Activated CD4-positive, alpha-beta T cell treated with anti-CD3 and anti-CD28 coated beads, Interleukin-2, amount 50 U/mL, for 1 hour (primary cell): ENCODE results near the gene NFAT5.
"Not testable (repeated sequence)": the region's sequence is repeated elsewhere in the genome, so short reads cannot be mapped to it uniquely, and the experiment has no call there.

Experiments
- DNase-seq: peaks from one replicate; pipeline ENCODE4 v3.0.0-alpha.2; 2020

NFAT5 gene

DNA sequence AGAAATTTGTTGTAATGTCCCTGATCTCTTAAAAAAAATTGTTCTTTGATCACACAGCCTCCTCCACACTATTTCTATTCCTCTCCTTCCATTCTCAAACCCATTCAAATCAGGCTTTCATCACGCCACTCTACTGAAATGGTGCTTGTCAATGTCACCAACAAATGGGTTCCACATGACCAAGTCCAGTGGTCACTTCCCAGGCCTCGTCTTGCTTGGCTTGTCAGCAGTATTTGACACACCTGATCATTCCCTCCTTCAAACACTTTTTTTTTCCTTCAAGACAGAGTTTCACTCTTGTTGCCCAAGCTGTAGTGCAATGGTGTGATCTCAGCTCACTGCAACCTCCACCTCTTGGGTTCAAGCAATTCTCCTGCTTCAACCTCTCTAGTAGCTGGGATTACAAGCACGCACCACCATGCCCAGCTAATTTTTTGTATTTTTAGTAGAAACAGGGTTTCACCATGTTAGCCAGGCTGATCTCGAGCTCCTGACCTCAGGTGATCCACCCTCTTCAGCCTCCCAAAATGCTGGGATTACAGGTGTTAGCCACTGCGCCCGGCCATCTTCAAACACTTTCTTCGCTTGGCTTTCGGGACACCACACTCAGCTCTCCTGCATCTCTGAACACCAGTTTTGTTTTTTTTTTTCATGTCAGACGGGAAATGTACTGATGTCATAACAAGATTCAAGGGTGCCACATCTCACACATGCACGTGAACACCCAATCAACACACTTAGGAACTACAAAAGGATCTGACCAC lies 142.3 kb downstream of the NFAT5 start:
- no peak for DNase-seq

DNA sequence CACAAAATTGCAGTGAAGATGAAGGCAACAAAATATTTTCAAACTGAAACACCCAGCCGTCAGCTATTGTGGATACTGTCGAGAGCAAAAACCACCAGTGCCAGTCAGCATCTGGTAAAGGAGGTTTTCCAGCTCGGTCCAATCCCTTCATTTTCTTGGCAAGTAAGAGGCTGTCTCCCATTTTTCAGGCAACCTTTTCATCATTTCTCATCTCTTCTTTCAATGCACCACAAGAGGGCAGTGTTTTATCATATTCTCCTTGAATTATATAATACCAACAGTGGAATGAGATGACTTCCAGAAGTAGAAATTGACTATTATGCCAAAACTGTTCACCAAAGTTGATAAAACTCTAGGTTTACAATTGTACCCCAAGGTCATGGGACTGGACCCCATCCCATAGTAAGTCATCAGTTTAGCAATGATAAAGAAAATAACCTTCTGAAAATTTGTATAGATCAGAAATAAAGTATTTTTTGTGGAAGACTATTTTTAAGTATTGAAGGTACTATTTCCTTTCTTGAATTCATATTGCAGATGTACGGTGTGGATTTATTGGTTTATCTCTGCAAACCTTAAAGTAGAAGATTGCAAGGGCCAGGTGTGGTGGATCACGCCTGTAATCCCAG lies 143.8 kb downstream of the NFAT5 start:
- no peak for DNase-seq

DNA sequence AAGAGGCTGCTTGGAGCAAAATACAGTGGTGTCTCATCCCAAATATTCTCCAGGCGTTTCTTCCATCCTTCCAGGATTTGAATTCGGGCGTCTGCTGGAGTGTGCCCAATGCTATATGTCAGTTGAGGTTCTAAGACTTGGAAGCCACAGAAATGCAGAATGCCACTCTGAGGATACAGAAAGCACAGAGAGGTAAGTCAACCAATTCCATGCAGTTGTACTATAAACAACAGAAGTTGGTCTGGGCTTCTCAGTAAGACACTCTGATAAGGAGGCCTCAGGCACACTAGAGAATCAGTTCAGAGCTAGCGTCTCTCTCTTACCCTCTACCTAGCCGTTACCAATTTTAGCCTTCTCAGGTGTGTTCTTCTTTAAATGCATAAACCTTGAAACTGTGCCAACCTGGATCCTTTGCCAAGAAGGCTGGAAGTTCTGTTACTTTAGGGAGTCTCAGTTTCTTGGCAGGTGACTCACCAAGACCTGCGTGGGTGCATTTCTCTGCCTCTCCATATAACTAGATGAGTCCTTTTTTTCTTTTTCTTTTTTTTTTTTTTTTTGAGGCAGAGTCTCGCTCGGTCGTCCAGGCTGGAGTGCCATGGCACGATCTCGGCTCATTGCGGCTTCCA lies 145.5 kb downstream of the NFAT5 start:
- DNase-seq, result no peak

DNA sequence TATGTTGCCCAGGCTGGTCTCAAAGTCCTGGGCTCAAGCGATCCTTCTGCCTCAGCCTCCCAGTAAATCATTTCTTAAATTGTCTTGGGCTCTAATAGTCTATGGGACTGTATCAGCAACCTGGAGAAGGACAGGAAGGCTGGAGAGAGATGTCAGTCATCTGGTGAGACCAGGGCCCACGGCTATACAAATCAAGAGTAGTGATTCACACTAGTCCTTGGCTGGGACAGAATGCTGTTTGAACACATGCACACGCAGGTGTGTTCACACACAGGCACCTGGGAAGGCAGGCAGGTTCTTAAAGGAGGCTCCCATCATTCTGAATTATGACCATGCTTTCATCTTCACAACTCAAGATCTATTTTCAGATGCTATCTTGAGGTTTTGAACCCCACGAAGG lies 146.5 kb downstream of the NFAT5 start:
- no peak for DNase-seq

DNA sequence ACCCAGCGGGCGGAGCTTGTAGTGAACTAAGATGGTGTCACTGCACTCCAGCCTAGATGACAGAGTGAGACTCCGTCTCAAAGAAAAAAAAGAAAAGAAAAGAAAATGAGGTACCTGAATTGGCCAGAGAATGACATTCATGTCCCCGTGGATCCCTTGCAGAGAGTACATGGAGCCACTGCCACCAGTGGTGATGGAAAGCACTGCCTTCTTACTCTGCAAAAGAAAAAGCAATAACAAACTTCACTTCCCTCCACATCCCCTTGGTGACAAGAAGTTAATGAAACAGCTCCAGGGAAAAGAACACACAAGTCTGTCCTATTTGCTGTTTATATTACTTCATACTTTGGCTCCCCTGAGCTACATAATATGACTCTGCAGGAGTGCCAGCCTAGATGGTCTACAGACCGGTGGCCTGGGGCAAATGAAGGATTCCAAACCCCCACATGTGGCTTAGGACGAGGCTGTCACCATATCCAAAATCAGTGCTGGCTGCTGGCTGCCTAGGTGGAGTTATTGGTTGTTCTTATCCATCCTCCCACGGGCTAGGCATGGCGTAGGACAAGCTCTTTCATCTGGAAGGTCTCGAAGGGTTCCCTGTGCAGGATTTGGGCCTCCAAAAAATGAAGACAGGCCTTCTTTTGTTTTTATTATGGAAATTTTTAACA lies 147.3 kb downstream of the NFAT5 start:
- no peak for DNase-seq

DNA sequence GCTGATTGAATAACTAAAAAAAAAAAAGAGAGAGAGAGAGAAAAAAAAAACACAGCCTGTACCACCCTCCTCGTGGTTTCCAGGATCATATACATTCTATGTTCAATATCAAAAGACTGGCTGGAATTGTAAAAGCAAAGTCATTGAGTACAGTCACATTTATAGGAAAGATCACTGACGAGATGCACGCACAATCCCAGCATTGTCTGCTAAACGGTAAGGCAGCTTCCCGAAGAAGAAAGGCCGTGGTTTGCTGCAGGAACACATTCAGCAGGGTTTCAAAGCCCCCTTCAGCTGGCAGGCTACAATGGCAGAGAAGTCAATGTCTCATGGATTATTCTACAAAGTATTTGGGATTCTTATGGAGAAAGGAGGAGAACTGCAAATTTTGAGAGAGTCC lies 151.3 kb downstream of the NFAT5 start:
- no peak for DNase-seq

DNA sequence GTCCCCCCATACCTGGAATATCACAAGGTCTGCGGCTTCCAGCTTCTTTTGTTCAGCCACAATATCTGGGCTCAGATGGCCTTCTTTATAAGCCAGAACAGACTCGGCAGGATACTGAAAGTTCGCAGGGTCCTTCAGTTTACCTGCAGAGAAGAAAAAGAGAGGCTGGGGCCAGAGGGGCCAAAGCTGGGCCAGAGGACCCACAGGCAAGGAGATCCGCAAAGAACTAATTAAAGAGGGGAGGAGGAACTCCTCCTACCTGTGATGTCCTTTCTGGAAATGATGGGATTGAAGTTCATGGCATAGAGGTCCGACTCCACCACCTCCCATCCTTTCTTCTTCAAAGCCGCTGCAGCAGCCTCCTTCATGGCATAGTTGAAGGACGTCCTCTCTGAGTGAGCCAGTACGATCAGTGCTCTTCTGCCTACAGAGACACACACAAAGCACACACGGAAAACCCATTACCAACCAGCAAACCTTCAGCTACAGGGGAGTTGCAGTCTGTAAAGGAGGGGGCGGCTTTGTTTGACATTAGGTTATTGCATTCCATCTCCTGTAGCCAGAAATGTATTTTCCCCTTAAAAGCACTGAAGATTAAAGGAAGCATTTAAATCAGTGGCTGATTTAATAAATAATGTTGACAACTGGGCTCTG lies 152.5 kb downstream of the NFAT5 start:
- no peak for DNase-seq

DNA sequence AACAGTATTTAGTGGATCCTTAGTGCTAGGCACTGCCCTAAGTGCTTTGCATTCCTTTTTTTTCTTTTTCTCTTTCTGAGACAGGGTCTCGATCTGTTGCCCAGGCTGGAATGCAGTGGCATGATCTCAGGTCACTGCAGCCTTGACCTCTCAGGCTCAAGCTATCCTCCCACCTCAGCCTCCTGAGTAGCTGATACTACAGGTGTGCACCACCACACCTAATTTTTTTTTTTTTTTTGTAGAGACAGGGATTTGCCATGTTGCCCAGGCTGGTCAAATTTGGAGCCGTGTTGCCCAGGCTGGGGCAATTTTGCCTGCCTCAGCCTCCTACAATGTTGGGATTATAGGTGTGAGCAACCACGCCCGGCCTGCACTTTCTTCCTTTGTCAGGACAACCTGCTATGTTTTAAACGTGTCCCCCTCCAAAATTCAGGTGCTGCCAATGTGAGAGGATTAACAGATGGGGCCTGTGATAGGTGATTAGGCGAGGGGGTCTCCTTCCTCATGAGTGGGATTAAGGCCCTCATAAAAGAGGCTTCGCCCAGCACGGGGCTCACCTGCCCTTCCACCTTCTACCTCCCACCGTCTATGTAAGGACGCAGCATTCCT lies 155.2 kb downstream of the NFAT5 start:
- DNase-seq, result no peak

DNA sequence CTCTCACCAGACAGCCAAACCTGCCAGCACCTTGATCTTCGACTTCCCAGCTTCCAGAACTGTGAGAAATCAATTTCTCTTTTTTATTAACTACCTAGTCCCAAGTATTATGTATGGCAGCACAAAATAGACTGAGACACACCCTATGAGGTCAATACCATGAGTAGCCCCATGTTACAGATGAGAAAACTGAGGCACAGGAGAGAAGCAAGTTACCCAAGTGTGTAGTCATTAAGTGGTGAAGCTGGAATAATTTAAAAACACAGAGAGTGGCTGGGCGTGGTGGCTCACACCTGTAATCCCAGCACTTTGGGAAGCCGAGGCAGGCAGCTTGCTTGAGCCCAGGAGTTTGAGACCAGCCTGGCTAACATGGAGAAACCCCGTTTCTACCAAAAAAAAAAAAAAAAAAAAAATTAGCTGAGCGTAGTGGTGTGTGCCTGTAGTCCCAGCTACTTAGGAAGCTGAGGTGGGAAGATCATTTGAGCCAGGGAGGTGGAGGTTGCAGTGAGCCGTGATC lies 155.7 kb downstream of the NFAT5 start:
- no peak for DNase-seq

DNA sequence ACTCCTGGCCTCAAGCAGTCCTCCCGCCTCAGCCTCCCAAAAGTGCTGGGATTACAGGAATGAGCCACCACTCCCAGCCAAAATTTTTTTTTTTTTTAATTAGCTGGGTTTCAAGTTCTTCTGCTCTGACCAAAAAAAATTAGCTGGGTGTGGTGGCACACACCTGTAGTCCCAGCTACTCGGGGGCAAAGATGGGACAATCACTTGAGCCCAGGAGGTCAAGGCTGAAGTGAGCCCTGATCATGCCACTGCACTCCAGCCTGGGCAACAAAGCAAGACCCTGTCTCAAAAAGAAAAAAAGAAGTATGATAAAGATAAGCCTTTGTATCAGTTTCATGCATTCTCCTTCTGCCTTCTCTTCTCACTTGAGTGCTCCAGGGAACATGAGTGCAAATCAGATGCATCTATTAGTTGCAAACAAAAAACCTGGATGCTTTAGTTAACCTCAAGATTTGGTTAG lies 158.7 kb downstream of the NFAT5 start:
- no peak for DNase-seq

DNA sequence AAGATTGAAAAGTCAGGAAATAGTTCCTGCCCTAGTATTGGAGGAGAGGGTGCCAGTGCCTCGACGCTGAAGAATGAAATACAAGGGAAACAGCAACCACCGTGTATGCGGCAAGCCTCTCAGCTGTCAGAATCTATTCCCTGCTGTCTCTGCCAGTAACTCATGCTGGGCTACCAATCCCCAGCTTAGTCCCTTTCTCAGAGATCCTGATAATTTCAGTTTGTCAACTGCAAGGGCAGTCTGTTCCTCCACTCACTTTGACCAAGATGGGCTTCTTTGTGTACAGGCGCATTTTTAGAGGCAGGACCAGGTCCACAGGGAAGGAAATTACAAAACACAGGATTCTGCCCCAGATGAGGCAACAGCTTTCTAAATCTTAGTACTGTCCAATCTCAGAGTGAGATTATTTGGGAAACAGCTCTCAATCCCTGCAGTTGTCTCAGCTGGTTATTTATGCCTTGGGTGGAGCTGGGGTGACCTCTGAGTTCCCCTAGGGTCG lies 159.3 kb downstream of the NFAT5 start:
- DNase-seq, result no peak

DNA sequence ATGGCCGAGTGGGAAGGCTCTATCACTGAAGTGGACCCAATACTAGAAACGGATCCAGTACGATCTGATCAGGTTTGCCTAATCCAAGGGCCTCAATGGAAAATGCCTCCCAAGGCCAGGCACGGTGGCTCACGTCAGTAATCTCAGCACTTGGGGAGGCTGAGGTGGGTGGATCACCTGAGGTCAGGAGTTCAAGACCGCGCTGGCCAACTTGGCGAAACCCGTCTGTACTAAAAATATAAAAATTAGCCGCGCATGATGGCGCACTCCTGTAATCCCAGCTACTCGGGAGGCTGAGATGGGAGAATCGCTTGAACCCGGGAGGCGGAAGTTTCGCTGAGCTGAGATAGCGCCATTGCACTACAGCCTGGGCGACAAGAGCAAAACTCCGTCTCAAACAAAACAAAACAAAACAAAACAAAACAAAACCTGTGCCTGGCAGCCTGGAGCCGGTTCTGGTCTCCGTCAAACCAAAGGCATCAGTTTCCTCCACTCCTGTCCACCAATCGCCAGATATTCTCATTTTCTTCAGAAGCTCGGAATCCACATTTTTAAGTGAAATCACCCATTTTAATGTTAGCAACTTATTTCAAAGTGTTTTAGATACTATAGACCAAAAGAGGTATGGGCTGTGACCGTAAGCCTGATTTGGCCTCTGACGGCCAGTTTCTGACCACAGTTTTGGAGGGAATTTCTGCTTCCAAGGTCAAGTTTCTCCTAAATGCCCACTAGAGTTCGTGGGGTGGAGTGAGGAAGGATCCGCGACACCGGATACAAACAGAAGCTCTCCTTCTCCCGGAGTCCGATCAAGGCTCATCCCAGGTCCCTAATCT lies 159.9 kb downstream of the NFAT5 start:
- no peak for DNase-seq

DNA sequence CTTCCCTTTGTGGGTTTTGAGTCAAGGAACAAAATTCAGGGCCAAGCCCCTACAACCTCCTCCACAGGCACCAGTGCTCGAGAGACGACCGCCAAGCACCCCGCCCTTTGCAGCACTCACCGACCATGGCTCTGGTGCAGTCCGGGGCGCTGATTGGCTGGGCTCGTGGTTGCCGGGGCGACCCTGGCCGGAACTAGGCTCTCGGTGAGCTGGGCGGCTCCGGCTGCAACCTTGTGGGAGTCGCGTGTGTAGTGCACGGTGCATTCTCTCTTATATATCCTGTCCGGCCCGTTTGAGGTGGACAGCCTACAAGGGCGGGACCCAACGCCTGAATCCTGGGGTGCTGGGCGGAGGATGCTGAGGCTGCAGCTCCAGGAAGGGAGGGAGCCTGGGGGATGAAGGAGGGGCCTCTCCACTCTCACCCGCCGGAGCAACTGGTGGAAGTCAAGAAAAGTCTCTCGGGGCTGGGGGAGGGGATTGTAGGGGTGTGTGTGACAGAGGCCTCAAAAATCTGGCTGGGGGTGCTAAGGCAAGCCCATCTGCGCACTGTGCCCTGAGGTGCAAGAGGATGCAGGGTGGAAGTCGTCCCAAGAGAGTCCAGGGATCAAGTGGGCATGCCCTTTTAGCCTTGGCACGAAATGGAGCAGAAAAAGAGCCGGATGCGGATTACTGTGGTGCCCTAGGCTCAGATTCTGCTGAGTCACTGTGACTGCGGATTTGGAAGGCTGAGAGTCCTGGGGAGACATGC lies 160.7 kb downstream of the NFAT5 start, which contains the start of gene NQO1:
Gene NQO1 (minus strand): TSS at position 248 of the 748 bp plus-strand sequence. CDS start 121 bp downstream, at position 127.
- peak; percentile 80 for DNase-seq

DNA sequence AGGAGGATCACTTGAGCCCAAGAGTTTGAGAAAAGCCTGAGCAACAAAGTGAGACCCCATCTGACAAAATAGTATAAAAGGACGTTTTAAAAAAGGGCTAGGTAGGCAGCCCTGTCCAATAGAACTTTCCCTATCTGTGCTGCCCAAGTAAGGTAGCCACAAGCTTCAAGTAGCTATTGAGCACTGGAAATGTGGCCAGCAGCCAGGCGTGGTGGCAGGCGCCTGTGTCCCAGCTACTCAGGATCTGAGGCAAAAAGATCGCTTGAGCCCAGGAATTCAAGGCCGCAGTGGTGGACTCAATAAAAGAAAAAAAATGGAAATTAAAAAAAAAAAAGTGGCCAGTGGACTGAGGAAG lies 162.1 kb downstream of the NFAT5 start:
- DNase-seq, result no peak

DNA sequence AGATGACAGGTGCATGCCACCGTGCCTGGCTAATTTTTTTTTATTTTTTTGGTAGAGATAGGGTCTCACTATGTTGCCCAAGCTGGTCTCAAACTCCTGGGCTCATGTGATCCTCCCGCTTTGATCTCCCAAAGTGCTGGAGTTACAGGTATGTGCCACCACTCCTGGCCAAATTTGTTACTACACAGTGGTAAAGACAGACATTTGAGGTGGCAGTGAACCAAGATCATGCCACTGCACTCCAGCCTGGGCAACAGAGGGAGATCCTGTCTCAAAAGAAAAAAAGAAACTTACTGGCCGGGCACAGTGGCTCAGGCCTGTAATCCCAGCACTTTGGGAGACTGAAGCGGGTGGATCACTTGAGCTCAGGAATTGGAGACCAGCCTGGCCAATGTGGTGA lies 163.3 kb downstream of the NFAT5 start:
- DNase-seq, result not testable (repeated sequence)

DNA sequence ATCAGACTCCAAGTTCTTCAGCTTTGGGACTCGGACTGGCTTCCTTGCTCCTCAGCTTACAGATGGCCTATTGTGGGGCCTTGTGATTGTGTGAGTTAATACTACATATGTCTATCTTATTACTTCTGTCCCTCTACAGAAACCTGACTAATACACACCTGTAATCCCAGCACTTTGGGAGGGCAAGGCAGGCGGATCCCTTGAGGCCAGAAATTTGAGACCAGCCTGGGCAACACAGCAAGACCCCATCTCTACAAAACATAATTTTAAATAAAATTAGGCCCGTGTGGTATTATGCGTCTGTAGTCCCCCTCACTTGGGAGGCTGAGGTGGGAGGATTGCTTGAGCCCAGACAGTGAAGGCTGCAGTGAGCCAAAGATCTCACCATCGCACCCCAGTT lies 165.5 kb downstream of the NFAT5 start:
- DNase-seq, result not testable (repeated sequence)

DNA sequence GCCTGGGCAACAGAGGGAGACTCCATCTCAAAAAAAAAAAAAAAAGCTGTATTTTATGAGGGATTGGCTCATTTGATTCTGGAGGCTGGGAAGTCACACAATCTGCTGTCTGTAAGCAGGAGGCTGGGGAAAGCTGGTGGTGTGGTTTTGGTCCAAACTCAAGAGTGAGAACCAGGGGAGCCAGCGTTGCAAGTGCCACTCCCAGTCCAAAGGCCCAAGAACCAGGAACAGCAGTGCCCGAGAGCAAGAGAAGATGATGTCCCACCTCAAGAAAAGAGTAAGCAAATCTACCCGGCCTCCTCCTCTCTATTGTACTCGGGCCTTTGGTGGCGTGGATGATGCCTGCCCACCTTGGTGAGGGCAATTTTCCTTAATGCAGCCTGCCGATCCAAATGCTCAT lies 166.3 kb downstream of the NFAT5 start:
- DNase-seq, result no peak

DNA sequence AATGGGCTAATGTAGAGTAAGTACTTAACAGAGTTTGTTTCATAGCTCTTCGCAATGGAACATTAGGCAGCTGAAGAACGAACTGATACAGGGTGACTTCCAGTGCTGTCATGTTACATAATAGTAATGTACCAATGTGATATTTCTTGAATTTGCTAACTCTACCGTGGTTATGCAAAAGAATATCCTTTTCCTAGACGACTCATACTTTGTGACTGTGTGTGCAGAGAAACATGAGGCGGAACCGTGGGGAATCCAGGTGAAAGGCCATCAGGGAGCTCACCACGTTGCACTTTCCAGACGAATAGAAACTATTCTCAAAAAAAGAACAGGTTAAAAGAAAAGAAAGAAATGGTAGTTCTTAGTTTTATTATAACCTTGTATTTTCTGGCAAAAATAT lies 175.8 kb downstream of the NFAT5 start:
- no peak for DNase-seq

DNA sequence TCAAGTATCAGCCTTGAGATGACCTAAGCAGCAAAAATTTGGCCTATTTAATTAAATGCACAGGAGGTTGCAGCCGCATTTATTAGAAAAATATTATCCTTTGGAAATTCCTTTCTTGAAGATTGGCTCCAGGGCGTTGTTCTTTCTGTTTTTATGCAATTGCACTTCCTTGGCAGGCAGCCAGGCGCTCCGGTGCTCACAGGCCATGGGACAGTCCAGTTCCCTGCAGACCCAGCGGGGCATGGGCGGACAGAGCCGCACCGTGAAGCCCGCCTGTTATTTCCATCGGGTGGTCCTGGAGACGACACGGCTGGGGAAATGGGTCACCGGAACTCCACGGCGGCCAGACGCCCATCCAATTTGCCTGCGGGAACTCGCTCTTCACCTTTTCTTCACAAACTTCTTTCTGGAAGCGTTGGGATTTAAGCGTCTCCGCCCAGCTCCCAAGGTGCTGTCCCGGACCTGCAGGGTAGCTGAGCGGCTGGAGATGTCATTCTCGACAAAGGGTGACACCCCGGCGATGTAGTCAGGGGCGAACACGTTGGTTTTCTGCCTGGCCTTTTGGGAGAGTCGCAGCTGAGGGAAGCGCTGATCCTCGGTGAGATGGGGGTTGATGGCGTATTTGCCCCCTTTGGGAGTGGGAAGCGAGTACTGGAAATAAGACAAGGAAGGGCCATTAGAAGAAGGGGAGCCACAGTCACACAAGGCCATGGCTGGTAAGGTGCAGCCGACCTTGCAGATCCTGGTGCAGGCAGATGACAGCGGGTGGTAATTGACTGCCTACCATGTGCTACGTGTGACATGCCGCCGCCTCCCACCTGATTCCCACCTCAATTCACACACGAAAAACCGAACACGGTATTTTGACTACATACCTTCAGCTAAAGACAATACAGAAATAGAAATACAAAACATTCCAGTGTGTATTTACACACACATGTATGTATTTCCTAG lies 176.5 kb downstream of the NFAT5 start:
- DNase-seq, result no peak
